Measurements from ENCODE around the gene ARL10. TPM values are rescaled to one million over a fixed set of nuclear protein-coding genes. Genes with fewer than 3 reads are reported as not detected.

ARL10 gene
- total RNA-seq, 1 donor from 2014 or later: 14.5 TPM

DNA sequence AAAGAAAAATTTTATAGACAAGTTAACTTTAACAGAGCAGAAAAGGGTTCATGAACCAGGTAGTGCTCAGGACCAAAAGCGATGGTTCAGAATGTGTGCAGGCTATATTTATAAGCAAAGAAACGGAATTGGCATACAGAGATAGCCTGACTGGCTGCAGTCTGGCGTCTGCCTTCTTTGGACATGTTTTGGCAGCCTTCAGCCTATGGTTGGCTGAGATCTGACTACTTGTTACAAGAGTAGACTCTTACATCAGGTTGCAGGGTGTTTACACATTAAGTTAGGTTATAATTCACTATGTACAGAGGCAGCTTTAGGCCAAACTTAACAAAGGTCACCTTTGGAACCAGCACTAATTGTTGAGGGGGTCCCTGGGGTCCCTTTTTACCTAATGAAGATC is 16.1 kb downstream of the ARL10 start:
- TF ChIP-seq, protein P1, sequence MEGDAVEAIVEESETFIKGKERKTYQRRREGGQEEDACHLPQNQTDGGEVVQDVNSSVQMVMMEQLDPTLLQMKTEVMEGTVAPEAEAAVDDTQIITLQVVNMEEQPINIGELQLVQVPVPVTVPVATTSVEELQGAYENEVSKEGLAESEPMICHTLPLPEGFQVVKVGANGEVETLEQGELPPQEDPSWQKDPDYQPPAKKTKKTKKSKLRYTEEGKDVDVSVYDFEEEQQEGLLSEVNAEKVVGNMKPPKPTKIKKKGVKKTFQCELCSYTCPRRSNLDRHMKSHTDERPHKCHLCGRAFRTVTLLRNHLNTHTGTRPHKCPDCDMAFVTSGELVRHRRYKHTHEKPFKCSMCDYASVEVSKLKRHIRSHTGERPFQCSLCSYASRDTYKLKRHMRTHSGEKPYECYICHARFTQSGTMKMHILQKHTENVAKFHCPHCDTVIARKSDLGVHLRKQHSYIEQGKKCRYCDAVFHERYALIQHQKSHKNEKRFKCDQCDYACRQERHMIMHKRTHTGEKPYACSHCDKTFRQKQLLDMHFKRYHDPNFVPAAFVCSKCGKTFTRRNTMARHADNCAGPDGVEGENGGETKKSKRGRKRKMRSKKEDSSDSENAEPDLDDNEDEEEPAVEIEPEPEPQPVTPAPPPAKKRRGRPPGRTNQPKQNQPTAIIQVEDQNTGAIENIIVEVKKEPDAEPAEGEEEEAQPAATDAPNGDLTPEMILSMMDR (IDR thresholded peaks at IDR 0.05; ENCODE audit: unreplicated experiment): no peak
- DNase-seq (ENCODE audit: low spot score): no peak
- no peaks in the 10 kb centered on the region for H3K4me1 Mint-ChIP-seq (ENCODE audit: unreplicated experiment)
- H3K4me3 Mint-ChIP-seq (ENCODE audit: unreplicated experiment): no peak overlapping the region
- peaks cover 15% of the 10 kb centered on the region for H3K36me3 Mint-ChIP-seq (ENCODE audit: low read depth, unreplicated experiment)
- no peaks in the 10 kb centered on the region for H3K9me3 Mint-ChIP-seq (ENCODE audit: unreplicated experiment)
- no peaks in the 10 kb centered on the region for H3K27me3 Mint-ChIP-seq (ENCODE audit: unreplicated experiment)
- H3K27ac Mint-ChIP-seq (ENCODE audit: unreplicated experiment): no peak overlapping the region

DNA sequence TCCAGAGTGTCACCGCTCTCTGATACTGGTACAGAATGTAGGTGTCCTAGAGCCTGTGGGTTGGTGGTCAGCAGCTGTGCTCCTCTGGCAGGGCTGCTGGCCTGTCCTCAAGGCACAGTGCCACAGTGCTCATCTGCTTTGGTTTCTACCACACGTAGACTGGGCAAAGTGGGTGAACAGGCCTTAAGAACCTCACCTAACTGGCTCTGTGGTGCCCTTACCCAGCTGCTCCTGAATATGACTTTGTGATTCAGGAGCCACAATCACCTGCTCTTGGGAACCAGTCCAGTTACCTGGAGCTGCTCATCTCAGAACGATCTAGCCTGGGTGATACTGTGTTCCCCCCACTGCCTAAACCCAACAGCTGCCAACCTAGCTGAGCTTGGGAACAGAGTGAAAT is 16.7 kb downstream of the ARL10 start:
- H3K27me3 Mint-ChIP-seq (ENCODE audit: unreplicated experiment): no peaks in the 10 kb centered on the region
- H3K9me3 Mint-ChIP-seq (ENCODE audit: unreplicated experiment): no peaks in the 10 kb centered on the region
- peaks cover 15% of the 10 kb centered on the region for H3K36me3 Mint-ChIP-seq (ENCODE audit: low read depth, unreplicated experiment)
- DNase-seq (ENCODE audit: low spot score): no peak
- no peak overlapping the region for H3K4me3 Mint-ChIP-seq (ENCODE audit: unreplicated experiment)
- no peak overlapping the region for H3K27ac Mint-ChIP-seq (ENCODE audit: unreplicated experiment)
- H3K4me1 Mint-ChIP-seq (ENCODE audit: unreplicated experiment): peaks cover under 1% of the 10 kb centered on the region
- TF ChIP-seq, protein P1 (IDR thresholded peaks at IDR 0.05; ENCODE audit: unreplicated experiment): no peak

DNA sequence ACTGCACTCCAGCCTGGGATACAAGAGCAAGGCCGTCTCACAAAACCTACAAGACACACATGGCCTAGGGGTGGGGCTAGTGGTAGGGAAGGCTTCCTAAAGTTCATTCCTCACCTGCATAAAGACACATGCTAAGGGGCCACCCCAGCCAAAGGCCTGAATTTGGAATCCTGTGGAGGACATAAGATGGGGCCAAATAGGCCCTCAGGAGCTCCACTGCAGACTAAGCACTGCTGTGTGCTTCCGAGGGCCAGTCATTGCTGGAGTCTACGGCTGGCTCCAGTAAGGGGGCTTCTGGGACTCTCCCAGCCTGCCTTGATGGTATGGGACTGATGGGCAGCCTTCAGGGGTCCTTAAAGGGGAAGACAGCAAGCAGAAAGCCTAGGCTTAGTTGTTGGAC is 17.4 kb downstream of the ARL10 start:
- H3K27ac Mint-ChIP-seq (ENCODE audit: unreplicated experiment): no peak overlapping the region
- H3K4me3 Mint-ChIP-seq (ENCODE audit: unreplicated experiment): no peak overlapping the region
- no peak for DNase-seq (ENCODE audit: low spot score)
- no peaks in the 10 kb centered on the region for H3K9me3 Mint-ChIP-seq (ENCODE audit: unreplicated experiment)
- H3K27me3 Mint-ChIP-seq (ENCODE audit: unreplicated experiment): no peaks in the 10 kb centered on the region
- peaks cover 7% of the 10 kb centered on the region for H3K4me1 Mint-ChIP-seq (ENCODE audit: unreplicated experiment)
- TF ChIP-seq, protein P1 (IDR thresholded peaks at IDR 0.05; ENCODE audit: unreplicated experiment): no peak
- H3K36me3 Mint-ChIP-seq (ENCODE audit: low read depth, unreplicated experiment): peaks cover 15% of the 10 kb centered on the region

DNA sequence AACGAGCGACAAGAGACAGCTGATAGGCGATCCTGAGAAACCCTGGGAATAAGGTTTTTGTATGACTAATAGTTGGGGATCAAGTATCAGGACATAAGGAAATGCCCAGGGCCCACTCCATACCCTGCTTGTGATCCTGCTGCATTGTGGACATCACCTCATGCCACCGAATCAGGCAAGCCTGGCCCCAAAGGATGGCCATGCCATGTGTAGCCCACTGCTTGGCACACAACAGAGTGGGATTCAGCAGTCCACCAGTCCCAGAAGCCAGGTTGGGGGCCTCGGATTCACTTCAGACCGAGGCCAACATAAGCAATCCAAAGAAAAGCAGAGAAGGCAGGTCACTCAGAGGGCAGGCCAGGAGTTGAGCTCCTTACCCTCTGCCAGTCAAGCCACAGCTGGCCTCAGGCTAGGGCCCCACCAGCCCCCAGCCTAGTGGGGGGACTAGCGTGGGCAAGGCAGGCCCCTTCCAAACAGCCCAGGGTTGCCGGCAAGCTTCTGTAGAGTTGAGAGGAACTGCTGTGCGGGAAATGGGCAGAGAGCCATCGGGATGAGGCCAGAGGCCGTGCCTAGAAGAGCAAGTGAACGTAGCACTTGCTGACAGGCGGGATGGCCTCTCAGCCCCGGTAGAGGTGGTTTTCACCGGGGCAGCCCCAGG is 18.1 kb downstream of the ARL10 start:
- Mint-ChIP-seq H3K4me3 (ENCODE audit: unreplicated experiment) (no peak overlapping the region), H3K27me3 (ENCODE audit: unreplicated experiment) (peaks cover 2% of the 10 kb centered on the region), H3K36me3 (ENCODE audit: low read depth, unreplicated experiment) (peaks cover 15% of the 10 kb centered on the region), H3K9me3 (ENCODE audit: unreplicated experiment) (no peaks in the 10 kb centered on the region), H3K27ac (ENCODE audit: unreplicated experiment) (no peak overlapping the region), H3K4me1 (ENCODE audit: unreplicated experiment) (peaks cover 11% of the 10 kb centered on the region)
- TF ChIP-seq, protein P1 (IDR thresholded peaks at IDR 0.05; ENCODE audit: unreplicated experiment): no peak
- no peak for DNase-seq (ENCODE audit: low spot score)

DNA sequence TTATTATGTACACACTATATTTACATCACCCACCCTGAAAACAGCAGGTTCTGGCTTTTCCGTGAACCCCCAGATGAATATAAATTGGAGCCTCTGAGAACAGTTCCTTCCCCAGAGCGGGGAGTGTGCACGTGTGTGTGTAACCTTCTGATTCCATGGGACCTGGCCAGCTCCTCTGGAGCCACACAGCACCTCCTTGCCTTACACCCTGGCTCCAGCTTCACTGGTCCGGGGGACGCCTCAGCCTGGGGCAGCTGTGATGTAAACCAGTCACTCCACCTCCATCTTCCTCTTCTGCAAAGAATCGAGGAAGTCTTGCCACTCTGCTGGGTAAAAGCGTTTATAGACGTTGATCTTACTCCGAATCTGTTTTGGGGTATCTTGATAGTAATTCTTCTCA is 18.7 kb downstream of the ARL10 start:
- H3K4me1 Mint-ChIP-seq (ENCODE audit: unreplicated experiment): peaks cover 14% of the 10 kb centered on the region

More for the DNA sequence above, 18.7 kb downstream of the ARL10 start:
- Mint-ChIP-seq H3K4me3 (ENCODE audit: unreplicated experiment) (peak overlapping the region; percentile 25), H3K9me3 (ENCODE audit: unreplicated experiment) (no peaks in the 10 kb centered on the region), H3K27ac (ENCODE audit: unreplicated experiment) (no peak overlapping the region), H3K27me3 (ENCODE audit: unreplicated experiment) (peaks cover 4% of the 10 kb centered on the region), H3K36me3 (ENCODE audit: low read depth, unreplicated experiment) (peaks cover 15% of the 10 kb centered on the region)
- no peak for DNase-seq (ENCODE audit: low spot score)
- TF ChIP-seq, protein P1 (IDR thresholded peaks at IDR 0.05; ENCODE audit: unreplicated experiment): no peak

Measured in endothelial cell (in vitro differentiated cells).